A673 (cell line): ENCODE data around the gene AP3D1.

Source experiments
- CTCF ChIP-seq: fragments of 300-800, 200-600 bp; sonication (generic); conservative IDR thresholded peaks from 2 replicates; pipeline ENCODE4 v1.5.1; 2017; ENCODE audit warnings: low read depth, mild to moderate bottlenecking, antibody characterized with exemption, low read length, moderate library complexity, mixed read lengths
- EZH2 ChIP-seq: fragments of 200-600 bp; sonication (generic); IDR thresholded peaks from 2 replicates; pipeline ENCODE4 v1.6.1; 2017; ENCODE audit warnings: borderline replicate concordance, low read depth, mild to moderate bottlenecking, mixed read lengths, antibody characterized with exemption, low read length; ENCODE audit not compliant: poor library complexity, severe bottlenecking

- TF ChIP-seq CTCF (no peak), EZH2 (no peak)
These were observed 30.2 kb upstream of the AP3D1 start for GRCh38 chr19:2181633-2181997.
